ENCODE measurements around the gene WDR17.

DNA sequence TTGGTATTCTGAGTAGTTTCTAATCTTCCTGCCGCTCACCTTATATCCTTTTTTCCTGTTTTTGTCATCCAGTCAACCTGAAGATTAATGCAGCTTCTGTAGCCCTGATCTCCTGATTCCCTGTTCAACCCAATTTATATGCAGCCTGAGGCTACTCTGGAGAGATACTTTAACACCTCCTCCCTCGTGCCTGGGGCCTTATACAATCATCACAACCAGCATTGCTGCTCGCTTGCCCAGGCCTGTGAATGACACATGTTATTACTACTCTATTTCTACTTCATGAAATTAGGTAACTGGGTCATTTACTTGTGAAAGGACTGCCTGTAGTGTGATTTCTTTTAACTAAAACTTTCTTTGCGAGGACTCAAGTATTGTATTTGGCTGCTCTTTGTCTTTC is 33.7 kb upstream of the WDR17 start:
- TF ChIP-seq, protein P1, sequence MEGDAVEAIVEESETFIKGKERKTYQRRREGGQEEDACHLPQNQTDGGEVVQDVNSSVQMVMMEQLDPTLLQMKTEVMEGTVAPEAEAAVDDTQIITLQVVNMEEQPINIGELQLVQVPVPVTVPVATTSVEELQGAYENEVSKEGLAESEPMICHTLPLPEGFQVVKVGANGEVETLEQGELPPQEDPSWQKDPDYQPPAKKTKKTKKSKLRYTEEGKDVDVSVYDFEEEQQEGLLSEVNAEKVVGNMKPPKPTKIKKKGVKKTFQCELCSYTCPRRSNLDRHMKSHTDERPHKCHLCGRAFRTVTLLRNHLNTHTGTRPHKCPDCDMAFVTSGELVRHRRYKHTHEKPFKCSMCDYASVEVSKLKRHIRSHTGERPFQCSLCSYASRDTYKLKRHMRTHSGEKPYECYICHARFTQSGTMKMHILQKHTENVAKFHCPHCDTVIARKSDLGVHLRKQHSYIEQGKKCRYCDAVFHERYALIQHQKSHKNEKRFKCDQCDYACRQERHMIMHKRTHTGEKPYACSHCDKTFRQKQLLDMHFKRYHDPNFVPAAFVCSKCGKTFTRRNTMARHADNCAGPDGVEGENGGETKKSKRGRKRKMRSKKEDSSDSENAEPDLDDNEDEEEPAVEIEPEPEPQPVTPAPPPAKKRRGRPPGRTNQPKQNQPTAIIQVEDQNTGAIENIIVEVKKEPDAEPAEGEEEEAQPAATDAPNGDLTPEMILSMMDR (conservative IDR thresholded peaks at IDR 0.05 in 1 of 2, IDR thresholded peaks at IDR 0.05 in 1 of 2; ENCODE audit: extremely low read depth in 1 of 2, insufficient read depth in 1 of 2, low read depth in 1 of 2, low read length in 2 of 2): no peak
- no peak for TF ChIP-seq EZH2 (IDR thresholded peaks at IDR 0.05; ENCODE audit: borderline replicate concordance, low read length)

Measured in mammary epithelial cell (primary cell).